Stimulated activated CD8-positive, alpha-beta memory T cell treated with anti-CD3 and anti-CD28 coated beads, Interleukin-7, amount 100 ng/mL, for 48 hours (primary cell): Measurements from ENCODE around the gene FAM168B.

ENCODE experiments used
- DNase-seq, 2 donors: peaks; one replicate each; pipeline ENCODE4 v3.0.0-alpha.2; 2020; ENCODE audit warnings: low read depth in 1 of 2; ENCODE audit errors: extremely low read depth in 1 of 2

The FAM168B gene

GRCh38 chr2:131056932-131057287 is 36.4 kb downstream of the FAM168B start:
- no peak for DNase-seq

- DNase-seq: no peak
Measured at GRCh38 chr2:131056204-131056931, 36.9 kb downstream of the FAM168B start.

DNA sequence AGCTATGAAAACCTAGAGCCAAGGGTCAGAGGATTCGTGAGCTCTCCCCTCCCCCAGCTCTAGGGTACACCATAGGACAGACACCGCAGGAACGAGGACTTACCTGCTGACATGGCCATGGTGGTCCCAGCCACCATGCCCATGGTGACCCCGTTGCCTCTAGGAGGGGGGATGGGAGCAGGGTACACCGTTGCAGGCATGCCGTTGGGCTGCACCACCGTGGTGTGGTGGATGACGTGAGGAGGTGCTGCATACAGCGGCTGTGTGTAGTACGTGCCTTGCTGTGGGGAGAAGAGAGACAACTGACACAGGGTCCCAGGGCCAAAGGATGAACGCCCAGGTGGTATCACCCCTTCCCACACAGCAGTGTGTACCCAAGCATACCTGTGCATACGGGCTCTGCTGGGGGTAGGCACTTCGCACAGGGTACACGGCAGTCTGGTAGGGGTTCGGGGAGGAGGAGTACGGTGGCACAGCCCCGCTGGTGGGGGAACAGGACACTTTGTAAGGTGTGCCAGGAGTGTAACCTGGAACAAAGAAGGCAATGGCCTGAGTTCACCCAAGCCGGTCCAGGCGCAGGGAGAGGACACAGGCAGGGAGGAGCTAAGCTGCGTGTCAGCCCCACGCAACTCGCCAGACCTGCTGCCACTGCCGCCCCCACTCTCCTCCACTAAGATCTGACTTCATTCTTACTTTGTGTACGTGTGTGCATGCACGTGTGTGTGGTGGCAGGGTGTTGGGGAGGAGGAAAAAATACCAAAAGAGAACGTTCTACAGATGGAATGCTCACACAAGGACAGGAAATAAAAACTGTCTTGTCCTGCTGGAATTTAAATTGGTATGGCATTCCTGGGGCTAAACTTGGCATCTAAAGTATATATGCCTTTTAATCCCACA is 37.8 kb downstream of the FAM168B start:
- DNase-seq: no peak

DNA sequence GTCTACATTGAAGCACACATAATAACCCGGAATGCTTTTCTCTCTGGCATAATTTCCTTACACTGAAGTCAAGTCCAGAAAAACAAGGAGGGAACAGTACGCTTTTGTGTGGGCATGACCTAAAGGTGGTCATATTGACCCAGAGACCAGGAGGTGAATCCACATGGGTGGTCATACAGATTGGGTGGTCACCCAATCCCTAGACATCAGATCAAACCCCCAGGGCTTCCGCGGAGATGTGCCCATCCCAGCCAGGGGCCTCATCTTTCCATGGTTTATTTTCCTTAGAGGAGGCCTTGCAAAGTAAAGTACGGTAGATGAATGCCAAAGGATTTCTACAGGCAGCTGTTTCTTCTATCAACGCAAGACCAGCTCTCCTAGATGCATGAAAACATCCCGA is 38.8 kb downstream of the FAM168B start:
- no peak for DNase-seq

DNA sequence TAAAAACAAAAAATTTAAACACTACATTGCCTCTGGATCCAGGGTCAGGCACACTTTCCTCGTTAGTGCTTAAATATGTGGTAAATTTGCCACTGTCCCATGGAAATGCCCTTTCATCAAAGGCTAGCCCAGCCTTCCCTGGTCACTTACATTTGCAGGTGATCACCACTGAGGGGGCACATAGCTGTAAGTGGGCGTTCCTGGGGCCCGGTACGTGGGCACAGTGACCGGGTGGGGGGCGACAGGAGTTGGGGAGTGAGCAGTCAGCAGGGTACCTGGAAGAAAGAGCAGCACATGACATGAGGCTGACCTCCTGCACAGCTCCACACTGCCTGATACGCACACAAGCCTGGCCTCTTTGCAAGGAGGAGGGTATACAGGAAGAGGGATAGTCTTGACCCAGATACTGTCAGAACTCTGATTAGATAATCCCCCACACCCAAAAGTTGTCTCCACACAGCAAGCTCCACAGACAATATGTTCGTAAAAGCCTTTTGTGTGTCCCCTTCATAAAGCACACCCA is 40.5 kb downstream of the FAM168B start:
- no peak for DNase-seq

DNA sequence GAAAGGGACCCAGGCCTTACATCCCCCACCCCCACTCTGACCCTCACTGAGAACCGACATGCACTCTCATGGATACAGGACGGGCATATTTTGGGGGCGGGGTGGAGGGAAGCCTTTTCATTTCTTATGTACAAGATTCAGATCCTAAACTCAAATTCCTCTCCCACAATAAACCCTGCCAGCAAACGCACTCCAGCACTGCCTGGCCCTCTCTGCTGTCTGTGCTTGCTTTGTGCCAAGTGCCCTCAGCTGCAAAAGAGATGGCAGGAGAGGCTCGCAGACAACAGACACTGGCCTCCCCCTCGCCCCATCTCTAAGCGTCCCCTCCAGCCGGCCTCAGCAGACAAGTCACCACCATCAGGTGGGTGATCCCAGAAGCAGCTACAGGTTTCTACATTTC is 42.4 kb downstream of the FAM168B start:
- DNase-seq: no peak

DNA sequence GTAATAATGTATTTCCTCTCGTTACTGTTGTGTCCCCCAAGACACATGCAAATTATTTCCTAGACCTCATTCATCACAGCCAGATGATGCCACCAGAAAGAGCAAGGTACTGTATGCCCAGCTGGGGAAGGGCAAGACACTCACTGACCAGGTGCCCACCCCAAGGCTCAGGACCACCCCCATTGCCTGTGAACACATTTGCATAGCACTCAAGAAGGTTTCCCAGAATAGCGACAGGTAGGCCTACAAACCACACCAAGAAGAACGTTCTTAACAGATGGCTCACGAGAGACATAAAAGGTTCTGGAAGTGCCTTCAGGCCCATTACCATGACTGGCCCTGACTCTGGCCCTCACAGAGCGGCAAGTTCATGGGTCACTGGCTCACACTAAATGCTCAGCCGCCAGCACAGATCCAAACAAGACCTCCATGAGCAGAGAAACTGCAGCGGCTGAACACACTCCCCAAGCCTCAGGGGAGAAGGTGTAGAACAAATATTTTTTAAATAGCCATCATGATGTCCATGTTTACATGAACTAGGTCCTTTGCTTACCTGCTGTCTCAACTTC is 44.0 kb downstream of the FAM168B start:
- no peak for DNase-seq

DNA sequence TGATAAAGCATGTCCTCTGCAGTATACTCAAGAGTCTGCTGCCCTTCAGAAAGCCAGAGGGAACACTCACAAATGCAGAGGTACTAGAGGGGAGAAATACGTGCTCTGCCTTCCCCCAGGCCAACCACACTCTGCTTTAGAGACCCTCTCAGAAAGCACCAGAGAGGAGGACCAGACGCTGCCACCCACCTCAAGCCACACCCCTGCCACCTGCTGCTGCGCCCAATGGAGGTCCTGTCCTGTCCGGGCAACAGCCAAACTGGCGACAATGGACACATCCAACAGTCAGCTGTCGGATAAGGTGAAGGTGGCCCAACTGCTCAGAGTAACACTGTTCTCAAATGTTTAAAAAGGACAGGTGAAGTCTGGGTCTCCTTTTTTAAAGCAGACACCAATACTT is 44.6 kb downstream of the FAM168B start:
- no peak for DNase-seq

DNA sequence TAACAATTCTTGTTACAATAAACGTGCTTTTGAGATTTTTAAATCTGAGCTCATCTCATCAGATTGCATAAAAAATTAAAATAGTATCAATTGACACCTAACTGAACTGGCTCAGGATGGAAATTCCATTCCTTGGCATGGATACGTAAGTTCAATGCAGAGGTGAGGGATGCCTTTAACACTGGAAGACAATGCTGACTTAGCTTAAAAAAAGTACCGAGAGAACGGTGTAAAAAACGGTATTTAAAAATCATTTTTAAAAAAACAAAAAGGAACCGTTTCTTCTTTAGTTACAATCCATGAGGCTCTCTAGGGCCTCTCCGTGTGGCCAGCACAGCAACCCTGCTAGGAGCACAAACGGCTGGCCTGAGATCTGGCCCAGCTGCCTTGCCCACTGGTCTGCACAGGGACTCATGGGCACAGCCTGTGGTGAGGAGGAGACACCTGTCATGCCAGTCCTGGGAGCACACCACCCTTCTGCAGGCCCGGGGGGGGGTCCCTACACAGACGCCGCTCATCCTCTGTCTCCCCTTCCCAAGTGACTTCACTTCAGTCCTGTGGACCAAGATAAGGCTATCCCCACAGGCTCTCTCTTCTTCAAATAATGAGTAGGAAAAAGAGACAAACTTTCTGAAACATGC is 45.2 kb downstream of the FAM168B start:
- no peak for DNase-seq

DNA sequence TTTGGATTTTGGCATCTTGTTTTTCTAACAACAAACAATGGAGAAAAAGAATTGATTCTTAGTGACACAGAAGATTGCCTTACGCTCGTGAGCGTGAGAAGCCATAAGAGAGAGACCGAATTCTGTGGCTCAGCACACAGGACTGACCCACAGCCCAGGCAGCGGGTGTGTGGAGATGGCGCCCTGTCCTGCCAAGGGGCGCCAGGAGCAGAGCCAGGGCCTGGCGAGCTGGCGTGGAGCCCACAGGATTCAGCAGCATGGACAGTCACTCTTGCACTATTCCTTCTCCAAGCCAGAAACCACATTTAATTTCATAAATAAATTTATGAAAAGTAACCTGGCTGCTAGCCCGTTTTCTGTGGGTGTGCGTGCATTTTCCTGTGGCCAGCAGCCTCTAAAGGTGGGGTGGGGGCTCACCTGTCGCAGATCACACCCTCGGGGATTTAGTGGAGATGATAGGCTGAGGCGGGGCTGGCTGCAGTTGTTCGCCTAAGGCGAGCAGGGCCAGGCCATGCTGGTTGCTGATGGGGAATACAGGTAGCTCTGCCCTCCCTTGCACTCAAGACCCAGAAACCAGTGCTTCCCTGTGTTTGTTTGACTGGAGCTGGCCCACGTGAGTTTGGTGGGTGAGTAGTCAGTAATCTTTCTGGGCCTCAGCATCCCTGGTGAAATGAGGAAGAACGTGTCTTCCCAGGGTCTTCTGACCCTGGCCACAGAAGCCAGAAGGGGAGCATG is 46.2 kb downstream of the FAM168B start:
- DNase-seq: no peak

DNA sequence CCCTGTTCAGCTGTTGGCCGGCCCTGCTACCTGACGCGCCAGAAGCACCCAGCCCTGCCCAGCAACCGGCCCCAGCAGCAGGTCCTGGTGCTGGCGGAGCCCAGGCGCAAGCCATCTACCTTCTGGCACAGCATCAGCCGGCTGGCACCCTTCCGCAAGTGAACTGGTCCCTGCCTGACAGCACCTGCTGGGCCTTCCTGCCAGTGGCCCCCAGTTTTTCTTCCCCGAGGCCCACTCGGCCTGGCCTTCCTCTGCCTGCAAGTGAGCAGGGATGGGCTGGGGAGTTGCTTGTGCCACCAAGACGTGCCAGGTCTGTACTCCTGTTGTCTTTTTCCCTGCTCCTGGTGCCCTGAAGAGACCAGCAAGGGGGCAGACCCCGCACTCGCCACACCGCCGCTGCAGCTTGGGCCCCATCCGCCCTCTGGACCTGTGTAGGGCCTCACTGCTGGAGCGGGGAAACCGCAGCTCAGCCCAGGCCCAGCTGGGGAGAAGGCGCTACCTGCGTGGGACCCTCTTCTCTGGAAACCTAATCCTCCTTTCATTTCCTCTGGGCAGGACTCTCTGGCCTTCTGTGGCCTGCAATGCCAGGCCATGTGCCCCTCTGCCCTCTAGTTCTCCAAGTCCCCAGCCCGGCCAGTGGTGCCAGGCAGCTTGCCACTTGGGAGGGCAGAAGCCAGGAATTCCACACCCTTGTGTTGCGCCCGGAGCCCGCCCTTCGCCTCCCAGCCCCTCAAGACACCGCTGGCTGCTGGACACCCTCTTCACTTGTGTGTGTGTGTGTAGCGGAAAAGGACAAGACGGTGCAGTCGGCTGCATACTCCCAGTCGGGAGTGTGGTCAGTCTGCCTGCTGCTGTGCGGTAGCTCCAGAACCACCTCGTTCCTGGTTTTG is 47.0 kb downstream of the FAM168B start:
- no peak for DNase-seq

DNA sequence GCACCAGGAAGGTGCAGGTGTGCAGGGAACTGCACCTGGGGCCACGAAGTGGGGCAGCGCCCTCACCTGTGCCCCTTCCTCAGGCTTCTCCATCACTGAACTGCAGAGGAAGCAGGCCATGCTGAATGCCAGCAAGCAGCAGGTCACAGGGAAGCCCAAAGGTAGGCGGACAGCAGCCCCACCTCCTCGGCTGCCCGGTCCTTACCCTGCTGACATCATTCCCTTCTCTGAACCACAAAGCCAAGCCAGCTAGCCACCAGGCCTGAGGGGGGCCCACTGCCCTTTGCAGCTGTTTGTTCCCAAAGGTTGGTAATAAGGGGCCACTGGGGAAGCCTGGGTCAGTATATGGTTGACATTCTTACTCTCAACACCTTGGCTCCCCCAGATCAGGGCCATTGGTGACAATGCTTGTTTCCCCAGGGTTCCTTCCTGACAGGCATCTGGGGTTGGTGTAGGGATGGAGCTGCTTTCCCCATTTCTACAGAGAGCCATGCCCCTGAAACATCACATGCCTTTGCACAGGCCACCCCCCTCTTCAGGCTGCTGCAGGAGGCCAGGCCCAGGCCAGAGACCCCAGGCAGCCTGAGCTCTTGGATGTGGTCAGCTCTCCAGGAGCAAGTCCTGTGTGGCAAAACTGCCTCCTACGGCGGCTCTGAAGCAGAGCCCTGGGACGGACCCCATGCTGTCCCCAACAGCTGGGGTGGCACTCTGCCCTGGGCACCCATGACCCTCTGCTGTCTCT is 47.8 kb downstream of the FAM168B start:
- no peak for DNase-seq

DNA sequence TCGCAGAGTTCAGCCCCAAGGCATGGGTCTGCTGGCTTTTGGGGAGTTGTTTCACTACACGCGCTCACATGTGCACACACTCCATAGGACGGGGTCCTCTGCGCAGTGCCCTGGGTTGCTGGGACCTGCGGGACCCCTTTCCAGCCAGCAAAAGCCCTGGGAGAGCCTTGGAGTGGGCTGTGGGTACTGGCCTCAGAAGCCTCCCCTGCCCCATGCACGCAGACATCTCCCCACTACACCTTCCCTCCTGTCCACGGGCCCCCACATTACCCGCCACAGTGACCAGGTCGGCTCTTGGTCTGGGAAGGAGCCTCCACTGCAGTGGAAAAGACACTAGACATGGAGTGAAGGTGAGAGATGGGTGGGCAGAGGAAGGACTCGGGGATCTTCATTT is 48.5 kb downstream of the FAM168B start:
- no peak for DNase-seq

DNA sequence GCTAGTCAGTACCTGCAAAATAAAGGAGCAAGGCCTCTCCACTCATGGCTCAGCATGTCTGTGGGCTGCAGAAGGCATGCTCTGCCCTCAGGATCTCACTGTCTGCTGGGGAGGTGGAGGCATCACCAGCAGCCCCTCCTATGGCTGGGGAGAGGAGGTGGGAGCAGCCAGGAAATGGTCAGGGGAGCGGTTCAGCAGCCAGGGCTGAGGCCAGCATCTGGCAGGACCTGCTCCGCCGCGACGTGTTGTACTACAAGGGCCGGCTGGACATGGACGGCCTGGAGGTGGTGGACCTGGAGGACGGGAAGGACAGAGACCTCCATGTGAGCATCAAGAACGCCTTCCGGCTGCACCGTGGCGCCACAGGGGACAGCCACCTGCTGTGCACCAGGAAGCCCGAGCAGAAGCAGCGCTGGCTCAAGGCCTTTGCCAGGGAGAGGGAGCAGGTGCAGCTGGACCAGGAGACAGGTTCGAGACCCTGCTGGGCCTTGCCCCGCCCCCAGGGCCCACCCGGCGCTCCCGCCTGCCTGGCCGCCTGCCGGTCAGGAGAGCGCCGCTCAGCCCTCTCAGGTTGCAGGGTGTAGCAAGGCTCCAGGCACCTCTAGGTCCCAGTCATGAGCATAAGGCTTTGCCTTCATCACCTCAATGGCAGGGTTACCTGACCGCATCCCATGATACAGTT is 49.0 kb downstream of the FAM168B start:
- no peak for DNase-seq

DNA sequence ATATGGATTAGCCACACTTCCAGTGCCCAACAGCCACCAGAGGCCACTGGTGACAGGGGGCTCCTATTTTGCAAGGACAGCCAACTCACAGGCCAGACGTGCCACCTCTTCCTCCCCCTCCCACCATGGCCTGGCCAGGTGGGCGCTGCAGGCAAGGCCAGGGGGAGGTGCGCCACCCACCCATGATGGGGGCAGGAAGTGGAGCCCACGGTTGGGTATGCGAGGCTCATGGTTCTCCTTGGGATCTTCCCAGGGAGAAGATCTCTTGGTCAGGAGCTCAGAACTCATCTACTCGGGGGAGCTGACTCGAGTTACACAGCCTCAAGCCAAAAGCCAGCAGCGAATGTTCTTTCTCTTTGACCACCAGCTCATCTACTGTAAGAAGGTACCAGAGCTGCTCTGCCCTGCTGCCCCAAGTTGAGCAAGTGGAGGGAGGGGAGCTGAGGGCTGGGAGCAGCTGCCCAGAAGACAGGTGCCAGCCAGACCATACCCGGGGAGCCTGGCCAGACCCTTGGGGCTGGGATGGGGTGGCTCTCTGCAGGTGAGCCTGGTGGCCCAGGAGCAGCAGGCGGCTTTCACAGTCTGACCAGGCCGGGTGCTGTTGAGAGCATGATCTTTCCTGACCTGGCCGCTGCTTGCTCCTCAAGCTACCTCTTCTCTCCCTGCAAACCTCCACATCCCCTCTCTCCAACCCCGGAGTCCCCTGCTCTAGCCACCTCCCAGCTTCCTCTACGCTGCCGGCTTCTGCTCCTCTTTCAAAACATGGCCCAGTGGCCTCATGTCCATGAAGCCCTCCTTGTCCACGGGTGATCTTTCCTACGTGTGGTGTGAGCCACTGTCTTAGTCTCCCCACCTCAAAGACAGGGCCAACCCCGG is 49.8 kb downstream of the FAM168B start:
- DNase-seq: no peak

- no peak for DNase-seq
Measured at GRCh38 chr2:131042148-131042775, 51.0 kb downstream of the FAM168B start.
